Measurements from ENCODE around the gene SERPINB13.

DNA sequence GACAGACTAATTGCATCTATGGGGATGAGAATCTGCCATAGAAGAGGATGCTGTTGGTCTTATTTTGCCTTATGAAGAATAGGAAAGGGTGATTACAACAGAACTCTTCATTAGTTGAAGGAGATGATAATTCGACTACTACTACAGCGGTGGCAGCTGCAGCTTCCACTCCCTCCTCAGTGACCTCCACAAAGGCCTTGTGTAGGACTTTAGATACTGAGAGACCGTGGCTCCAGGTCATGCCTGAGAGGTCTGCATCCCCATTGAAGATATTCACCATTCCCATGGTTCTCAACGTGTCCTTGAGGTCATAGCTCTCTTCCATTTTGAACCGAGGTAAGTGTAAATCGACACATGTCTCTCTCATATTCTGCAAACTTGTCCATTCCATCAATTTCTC lies 50.6 kb downstream of the SERPINB13 start:
- TF ChIP-seq, protein P1, sequence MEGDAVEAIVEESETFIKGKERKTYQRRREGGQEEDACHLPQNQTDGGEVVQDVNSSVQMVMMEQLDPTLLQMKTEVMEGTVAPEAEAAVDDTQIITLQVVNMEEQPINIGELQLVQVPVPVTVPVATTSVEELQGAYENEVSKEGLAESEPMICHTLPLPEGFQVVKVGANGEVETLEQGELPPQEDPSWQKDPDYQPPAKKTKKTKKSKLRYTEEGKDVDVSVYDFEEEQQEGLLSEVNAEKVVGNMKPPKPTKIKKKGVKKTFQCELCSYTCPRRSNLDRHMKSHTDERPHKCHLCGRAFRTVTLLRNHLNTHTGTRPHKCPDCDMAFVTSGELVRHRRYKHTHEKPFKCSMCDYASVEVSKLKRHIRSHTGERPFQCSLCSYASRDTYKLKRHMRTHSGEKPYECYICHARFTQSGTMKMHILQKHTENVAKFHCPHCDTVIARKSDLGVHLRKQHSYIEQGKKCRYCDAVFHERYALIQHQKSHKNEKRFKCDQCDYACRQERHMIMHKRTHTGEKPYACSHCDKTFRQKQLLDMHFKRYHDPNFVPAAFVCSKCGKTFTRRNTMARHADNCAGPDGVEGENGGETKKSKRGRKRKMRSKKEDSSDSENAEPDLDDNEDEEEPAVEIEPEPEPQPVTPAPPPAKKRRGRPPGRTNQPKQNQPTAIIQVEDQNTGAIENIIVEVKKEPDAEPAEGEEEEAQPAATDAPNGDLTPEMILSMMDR (IDR thresholded peaks at IDR 0.05): no peak
- no peak for TF ChIP-seq POLR2A (IDR thresholded peaks at IDR 0.05)

Data from esophagus squamous epithelium (tissue), 4 donors.